HEK293T (cell line): Measurements from ENCODE around the gene SLC6A4.

Experiments used
- CTCF ChIA-PET: fragments of 350-600 bp; formaldehyde crosslinking; extraction: SDS; loops from one replicate; lab custom pipeline; 2021; ENCODE audit warnings: antibody characterized with exemption, inconsistent platforms; lab: Yijun Ruan, JAX
- POLR2A ChIA-PET: fragments of 350-600 bp; formaldehyde crosslinking; extraction: SDS; loops from one replicate; lab custom pipeline; 2020; ENCODE audit warnings: antibody characterized with exemption, inconsistent platforms; lab: Yijun Ruan, JAX
- DNase-seq: peaks from one replicate; pipeline ENCODE4 v3.0.0; 2012; ENCODE audit warnings: mixed read lengths; ENCODE audit errors: extremely low spot score
- ARNT ChIP-seq: fragments of 450-650 bp; IDR thresholded peaks from 2 replicates; pipeline ENCODE4 v1.6.1; 2017; ENCODE audit warnings: mild to moderate bottlenecking
- BHLHE40 ChIP-seq: fragments of 450-650 bp; IDR thresholded peaks from 2 replicates; pipeline ENCODE4 v1.6.1; 2016; ENCODE audit warnings: mild to moderate bottlenecking, moderate library complexity, borderline replicate concordance
- CTBP1 ChIP-seq: fragments of 450-650 bp; IDR thresholded peaks from 2 replicates; pipeline ENCODE4 v1.6.1; 2016; ENCODE audit warnings: borderline replicate concordance
- ELF4 ChIP-seq: fragments of 450-650 bp; IDR thresholded peaks from 2 replicates; pipeline ENCODE4 v1.6.1; 2017; ENCODE audit warnings: antibody characterized with exemption
- FOXA1 ChIP-seq: fragments of 450-650 bp; IDR thresholded peaks from 2 replicates; pipeline ENCODE4 v1.6.1; 2016; ENCODE audit warnings: mild to moderate bottlenecking
- FOXK2 ChIP-seq: fragments of 450-650 bp; IDR thresholded peaks from 2 replicates; pipeline ENCODE4 v1.6.1; 2016; ENCODE audit warnings: mild to moderate bottlenecking
- FOXM1 ChIP-seq: fragments of 450-650 bp; IDR thresholded peaks from 2 replicates; pipeline ENCODE4 v1.6.1; 2017; ENCODE audit warnings: mild to moderate bottlenecking, borderline replicate concordance
- HDGF ChIP-seq: fragments of 450-650 bp; IDR thresholded peaks from 2 replicates; pipeline ENCODE4 v1.6.1; 2017; ENCODE audit warnings: antibody characterized with exemption, borderline replicate concordance
- L3MBTL2 ChIP-seq: fragments of 450-650 bp; conservative IDR thresholded peaks from 2 replicates; pipeline ENCODE4 v1.6.1; 2016; ENCODE audit warnings: mild to moderate bottlenecking
- LEF1 ChIP-seq: fragments of 450-650 bp; IDR thresholded peaks from 2 replicates; pipeline ENCODE4 v1.6.1; 2017; ENCODE audit warnings: mild to moderate bottlenecking, borderline replicate concordance
- NFRKB ChIP-seq: fragments of 450-650 bp; IDR thresholded peaks from 2 replicates; pipeline ENCODE4 v1.6.1; 2016; ENCODE audit warnings: mild to moderate bottlenecking, moderate library complexity
- PKNOX1 ChIP-seq: fragments of 450-650 bp; IDR thresholded peaks from 2 replicates; pipeline ENCODE4 v1.6.1; 2016
- SP1 ChIP-seq: fragments of 450-650 bp; IDR thresholded peaks from 2 replicates; pipeline ENCODE4 v1.6.1; 2017
- SUZ12 ChIP-seq: fragments of 450-650 bp; IDR thresholded peaks from 2 replicates; pipeline ENCODE4 v1.6.1; 2016; ENCODE audit warnings: mild to moderate bottlenecking
- TARDBP ChIP-seq: fragments of 450-650 bp; IDR thresholded peaks from 2 replicates; pipeline ENCODE4 v1.6.1; 2016
- ZNF384 ChIP-seq: fragments of 450-650 bp; IDR thresholded peaks from 2 replicates; pipeline ENCODE4 v1.6.1; 2016

SLC6A4 gene

GRCh38 chr17:30236766-30237165, 1.3 kb upstream of the SLC6A4 start:
- DNase-seq: no peak
- ChIA-PET CTCF (interaction anchor here (0.6 kb wide), 1 partner anchor 16 kb away, joined by 3 read pairs; no protein-coding TSS in a partner anchor), POLR2A (no interaction called here)
- no peak for TF ChIP-seq LEF1
- no peak for TF ChIP-seq PKNOX1
- TF ChIP-seq NFRKB: no peak
- TF ChIP-seq CTBP1: no peak
- no peak for TF ChIP-seq BHLHE40
- TF ChIP-seq FOXM1: no peak
- no peak for TF ChIP-seq ZNF384
- TF ChIP-seq ARNT: no peak
- TF ChIP-seq HDGF: no peak
- no peak for TF ChIP-seq FOXA1
- no peak for TF ChIP-seq ELF4
- TF ChIP-seq SP1: no peak
- TF ChIP-seq L3MBTL2: no peak
- TF ChIP-seq TARDBP: no peak
- no peak for TF ChIP-seq FOXK2

GRCh38 chr17:30236297-30236624, 764 bp upstream of the SLC6A4 start:
- no peak for DNase-seq
- ChIA-PET POLR2A (no interaction called here), CTCF (interaction anchor here (0.6 kb wide), 1 partner anchor 16 kb away, joined by 3 read pairs; no protein-coding TSS in a partner anchor)
- TF ChIP-seq L3MBTL2 (no peak), TARDBP (no peak), FOXK2 (no peak), PKNOX1 (no peak), ARNT (no peak), CTBP1 (no peak), HDGF (no peak), BHLHE40 (no peak), FOXM1 (no peak), ELF4 (no peak), SUZ12 (no peak), LEF1 (no peak), SP1 (no peak), ZNF384 (no peak), NFRKB (no peak), FOXA1 (no peak)

GRCh38 chr17:30234964-30235363, 533 bp downstream of the SLC6A4 start:
- CTCF ChIA-PET: no interaction called here
- POLR2A ChIA-PET: interaction anchor here (0.6 kb wide), 1 partner anchor 69 kb away, joined by 3 read pairs; no protein-coding TSS in a partner anchor
- no peak for DNase-seq
- TF ChIP-seq ARNT (no peak), SUZ12 (no peak), SP1 (no peak), TARDBP (no peak), L3MBTL2 (no peak), ZNF384 (no peak), HDGF (no peak), FOXK2 (no peak), BHLHE40 (no peak)

DNA sequence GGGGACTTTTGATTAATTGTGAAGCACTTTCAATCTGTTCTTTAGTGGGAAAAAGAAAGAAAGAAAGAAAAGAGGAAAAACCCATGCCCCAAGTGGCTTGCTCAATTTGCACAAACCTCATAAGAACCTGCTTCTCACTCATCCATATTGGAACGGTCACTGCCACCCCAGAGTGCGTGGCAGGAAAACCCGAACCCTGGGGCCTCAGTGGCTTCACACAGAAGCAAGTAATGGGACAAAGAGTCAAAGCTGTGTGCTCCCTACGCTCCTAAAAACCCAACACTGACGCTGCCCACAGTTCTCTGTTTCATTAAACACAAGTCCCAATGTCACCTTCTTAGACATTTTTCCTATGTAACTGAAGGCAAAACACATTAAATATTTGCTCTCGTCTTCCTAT, 1.2 kb downstream of the SLC6A4 start:
- TF ChIP-seq PKNOX1: no peak
- TF ChIP-seq FOXK2: no peak
- no peak for TF ChIP-seq TARDBP
- no peak for TF ChIP-seq ZNF384
- no peak for TF ChIP-seq L3MBTL2
- no peak for TF ChIP-seq ELF4
- POLR2A ChIA-PET: interaction anchor here (0.6 kb wide), 1 partner anchor 68 kb away, joined by 3 read pairs; no protein-coding TSS in a partner anchor
- no peak for DNase-seq
- CTCF ChIA-PET: no interaction called here

DNA sequence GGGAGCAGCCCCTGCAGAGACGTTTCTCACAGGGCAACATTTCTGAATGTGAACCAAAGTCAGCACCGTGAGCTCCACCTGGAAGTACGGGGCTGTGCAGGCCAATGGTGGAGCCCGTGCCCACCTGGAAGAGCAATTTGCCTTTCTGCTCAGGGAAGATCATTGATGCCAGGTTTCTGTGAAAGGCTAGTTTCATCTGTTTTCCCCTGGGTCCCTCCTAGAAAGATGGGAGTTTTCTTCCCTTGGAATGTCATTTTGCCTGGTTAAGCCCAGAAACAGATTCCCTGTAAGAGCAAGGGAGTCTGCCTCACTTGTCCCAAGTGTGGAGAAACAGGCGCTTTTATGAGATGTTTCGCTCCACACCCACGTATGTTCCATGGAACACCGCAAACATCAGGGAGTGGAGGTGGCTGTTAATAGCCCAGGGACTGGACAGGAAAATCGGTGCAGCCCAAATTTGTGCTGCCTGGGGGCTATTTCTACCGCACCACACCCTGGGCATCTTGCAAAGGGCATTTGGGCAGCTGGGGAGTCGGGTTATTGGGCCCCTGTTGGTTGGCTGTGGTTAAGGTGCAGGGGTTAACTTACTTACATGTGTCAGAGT, 2.6 kb downstream of the SLC6A4 start:
- POLR2A ChIA-PET: no interaction called here
- CTCF ChIA-PET: no interaction called here
- TF ChIP-seq HDGF (no peak), SP1 (no peak), FOXK2 (no peak), PKNOX1 (no peak), BHLHE40 (no peak), FOXM1 (no peak), ARNT (no peak), CTBP1 (no peak), ELF4 (no peak), TARDBP (no peak), NFRKB (no peak), ZNF384 (no peak), L3MBTL2 (no peak), FOXA1 (no peak), LEF1 (no peak), SUZ12 (no peak)
- DNase-seq: no peak
